ENCODE data around the gene AFF1. TPM values are rescaled to one million over a fixed set of nuclear protein-coding genes. Genes with fewer than 3 reads are reported as not detected.

AFF1 gene
- 100 to 1,000 TPM in 3 of 4 donors, 10 to 100 TPM in 1; 72.5 to 128 (median 108) TPM for total RNA-seq

DNA sequence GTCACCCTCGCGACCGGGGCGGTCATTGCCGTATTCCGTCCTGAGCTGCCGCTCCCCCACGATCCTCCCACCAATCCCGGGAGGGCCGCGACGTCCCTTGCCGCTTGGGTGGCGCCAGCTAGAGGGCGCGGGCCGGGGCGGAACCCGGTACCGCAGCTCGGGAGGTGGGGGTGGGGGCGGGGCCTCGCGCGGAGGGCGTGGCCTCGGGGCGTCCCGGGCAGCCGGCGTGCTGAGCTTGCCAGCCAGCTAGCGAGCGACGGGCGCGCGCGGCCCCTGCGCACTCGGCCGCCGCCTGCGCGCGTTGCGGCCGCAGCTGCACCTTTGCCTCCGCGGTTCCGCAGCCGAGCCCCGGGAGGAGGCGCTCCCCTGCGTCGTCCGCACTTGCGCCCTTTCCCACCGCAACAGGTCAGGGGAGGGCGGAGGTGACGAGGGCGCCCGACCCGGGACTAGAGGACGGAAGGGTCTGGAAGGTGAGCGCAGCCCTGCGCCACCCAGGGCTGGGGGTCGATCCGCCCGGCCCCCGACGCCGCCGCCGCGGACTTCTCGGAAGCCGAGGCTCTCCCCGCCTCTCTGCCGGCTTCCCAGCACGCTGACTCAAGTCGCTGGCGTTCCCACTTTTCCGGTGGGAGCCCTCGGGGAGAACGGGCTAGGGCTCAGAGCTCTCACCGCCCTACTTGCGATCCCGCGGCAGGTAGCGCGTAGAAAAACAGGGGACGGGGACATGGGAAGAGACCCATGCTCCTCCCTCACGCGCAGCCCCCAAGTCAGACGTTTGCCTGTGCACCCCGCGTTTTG, at the start of gene AFF1:
TSS of gene AFF1 (plus strand) at position 241 of the 795 bp plus-strand sequence. CDS start 13,523 bp downstream, outside the sequence.
- TF ChIP-seq CTCF (IDR thresholded peaks at IDR 0.05) (peak; percentile 18 to 62 (median 54)), POLR2A (IDR thresholded peaks at IDR 0.05) (peak; percentile 79 to 91)
- Histone ChIP-seq H3K4me1 (peaks cover under 1 to 27% (median 16%) of the 10 kb centered on the region in 4 donors), H3K9me3 (no peaks in the 10 kb centered on the region), H3K27ac (peak within 1 kb of the TSS; percentile 95 to 98 (median 96)), H3K36me3 (no peaks in the 10 kb centered on the region), H3K27me3 (no peaks in the 10 kb centered on the region), H3K4me3 (peak within 1 kb of the TSS; percentile 79 to 95 (median 90))
- DNase-seq: peak; percentile 86 to 98 (median 95)

GRCh38 chr4:86890790-86891189, 44.0 kb upstream of the AFF1 start:
- no peak for DNase-seq
- Histone ChIP-seq H3K4me1 (peaks cover 0 to 12% (median 3%) of the 10 kb centered on the region in 4 donors), H3K9me3 (no peaks in the 10 kb centered on the region), H3K4me3 (no peak overlapping the region), H3K36me3 (no peaks in the 10 kb centered on the region), H3K27ac (no peak overlapping the region), H3K27me3 (no peaks in the 10 kb centered on the region)
- TF ChIP-seq POLR2A (IDR thresholded peaks at IDR 0.05) (no peak), CTCF (IDR thresholded peaks at IDR 0.05) (no peak)

GRCh38 chr4:86891762-86892635, 42.8 kb upstream of the AFF1 start, which contains the start of gene C4orf36:
C4orf36 (minus strand) TSS chr4:86892422; CDS start chr4:86891520, 902 bp downstream.
- no peaks in the 10 kb centered on the region for H3K36me3 ChIP-seq
- no peaks in the 10 kb centered on the region for H3K9me3 ChIP-seq
- peaks cover 0 to 12% (median 3%) of the 10 kb centered on the region in 4 donors for H3K4me1 ChIP-seq
- peak; percentile 21 to 70 (median 62) for DNase-seq
- H3K27me3 ChIP-seq: no peaks in the 10 kb centered on the region
- H3K4me3 ChIP-seq: peak within 1 kb of the TSS; percentile 49 to 69 (median 56)
- no peak for TF ChIP-seq CTCF (IDR thresholded peaks at IDR 0.05)
- no peak for TF ChIP-seq POLR2A (IDR thresholded peaks at IDR 0.05)
- peak within 1 kb of the TSS in 2 of 4 donors; percentile 16 to 21 for H3K27ac ChIP-seq

- no peaks in the 10 kb centered on the region for H3K36me3 ChIP-seq
- no peaks in the 10 kb centered on the region for H3K9me3 ChIP-seq
- H3K4me3 ChIP-seq: peak overlapping the region; percentile 49 to 69 (median 56)
- peak overlapping the region in 2 of 4 donors; percentile 16 to 21 for H3K27ac ChIP-seq
- no peaks in the 10 kb centered on the region for H3K27me3 ChIP-seq
- TF ChIP-seq CTCF (IDR thresholded peaks at IDR 0.05) (no peak), POLR2A (IDR thresholded peaks at IDR 0.05) (no peak)
- H3K4me1 ChIP-seq: peaks cover 0 to 12% (median 3%) of the 10 kb centered on the region in 4 donors
- DNase-seq: no peak
Observed at GRCh38 chr4:86892636-86892960, 42.2 kb upstream of the AFF1 start.

GRCh38 chr4:86893136-86893535, 41.7 kb upstream of the AFF1 start:
- Histone ChIP-seq H3K9me3 (no peaks in the 10 kb centered on the region), H3K36me3 (no peaks in the 10 kb centered on the region), H3K27ac (no peak overlapping the region), H3K4me3 (no peak overlapping the region), H3K4me1 (peaks cover 0 to 12% (median 3%) of the 10 kb centered on the region in 4 donors), H3K27me3 (no peaks in the 10 kb centered on the region)
- DNase-seq: no peak
- no peak for TF ChIP-seq POLR2A (IDR thresholded peaks at IDR 0.05)
- no peak for TF ChIP-seq CTCF (IDR thresholded peaks at IDR 0.05)
